Posterior vena cava (tissue), 2 donors: ENCODE measurements around the gene NID2. TPM values are rescaled to one million over a fixed set of nuclear protein-coding genes. Genes with fewer than 3 reads are reported as not detected.

ENCODE experiments used
- DNase-seq: peaks from one replicate; pipeline ENCODE4 v3.0.0-alpha.2; 2020; ENCODE audit warnings: low spot score
- intact Hi-C, 2 donors: fragments of 100-400 bp; cut with DNase I; formaldehyde crosslinking; loops; one replicate each; pipeline versions ENCODE4 v1.14.1 to v1.14.2; 2022 to 2023
- total RNA-seq, 2 donors: library from RNA; stranded (reverse); fragmentation: NEBNext Ultra II Directional; extraction: Animal tissue kit (Norgen Biotek cat#: 25700); gene quantifications; one replicate each; pipeline ENCODE4 v1.2.1, GENCODE V29; 2021
- donor health status: DM: yes; HTN: yes; CAD: no.
- donor health status: DM: yes; HTN: yes; CAD: no.

NID2 gene
- total RNA-seq, 2 donors from 2014 or later: 49.8 to 56.9 TPM

GRCh38 chr14:52060080-52060479 is 8.8 kb downstream of the NID2 start:
- intact Hi-C loops: no loop called here
- no peak for DNase-seq

- intact Hi-C loops: no loop called here
- no peak for DNase-seq
Observed at GRCh38 chr14:52059649-52060048, 9.2 kb downstream of the NID2 start.

DNA sequence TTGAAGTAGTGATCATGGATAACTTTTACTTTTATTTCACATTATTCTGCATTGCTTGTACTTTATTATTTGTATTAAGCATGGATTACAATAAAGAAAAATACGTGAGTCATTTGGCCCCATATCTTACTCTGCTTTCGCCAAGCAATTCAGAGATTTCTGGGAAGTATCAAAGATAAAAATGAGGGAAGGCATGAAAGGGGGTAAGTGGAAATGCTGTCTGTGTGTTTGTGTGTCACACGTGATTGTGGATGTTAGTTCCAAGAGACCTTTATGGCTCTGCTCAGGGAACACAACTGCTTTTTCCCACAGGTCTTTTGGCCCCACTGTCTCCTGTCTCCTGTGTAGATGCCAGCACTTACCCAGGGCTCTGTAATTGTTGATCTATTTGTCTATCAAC is 10.5 kb downstream of the NID2 start:
- no peak for DNase-seq
- intact Hi-C loops: no loop called here

- intact Hi-C loops: no loop called here
Observed at GRCh38 chr14:52055167-52055566, 13.7 kb downstream of the NID2 start.

GRCh38 chr14:52054678-52055077 is 14.2 kb downstream of the NID2 start:
- no peak for DNase-seq
- intact Hi-C loops: no loop called here

More at GRCh38 chr14:52055167-52055566, 13.7 kb downstream of the NID2 start:
- DNase-seq: no peak

DNA sequence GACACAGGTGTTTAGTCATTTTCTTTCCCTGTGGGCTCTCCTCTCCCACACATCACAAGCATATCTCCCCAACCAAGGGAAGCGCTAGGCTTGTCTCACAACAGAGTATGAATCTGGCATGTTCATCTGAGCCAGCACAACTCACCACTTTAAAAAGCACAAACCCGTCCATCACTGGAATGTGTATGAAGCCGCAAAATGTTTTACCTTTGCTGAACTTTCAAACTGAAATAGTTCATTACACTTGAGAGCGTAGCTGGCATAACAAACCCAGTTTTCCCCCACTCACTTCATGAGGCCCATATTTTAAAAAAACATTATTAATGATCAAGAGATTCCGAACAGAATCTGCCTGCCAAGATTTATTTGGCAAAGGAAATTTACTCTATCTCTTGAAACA is 15.8 kb downstream of the NID2 start:
- intact Hi-C loops: no loop called here

DNA sequence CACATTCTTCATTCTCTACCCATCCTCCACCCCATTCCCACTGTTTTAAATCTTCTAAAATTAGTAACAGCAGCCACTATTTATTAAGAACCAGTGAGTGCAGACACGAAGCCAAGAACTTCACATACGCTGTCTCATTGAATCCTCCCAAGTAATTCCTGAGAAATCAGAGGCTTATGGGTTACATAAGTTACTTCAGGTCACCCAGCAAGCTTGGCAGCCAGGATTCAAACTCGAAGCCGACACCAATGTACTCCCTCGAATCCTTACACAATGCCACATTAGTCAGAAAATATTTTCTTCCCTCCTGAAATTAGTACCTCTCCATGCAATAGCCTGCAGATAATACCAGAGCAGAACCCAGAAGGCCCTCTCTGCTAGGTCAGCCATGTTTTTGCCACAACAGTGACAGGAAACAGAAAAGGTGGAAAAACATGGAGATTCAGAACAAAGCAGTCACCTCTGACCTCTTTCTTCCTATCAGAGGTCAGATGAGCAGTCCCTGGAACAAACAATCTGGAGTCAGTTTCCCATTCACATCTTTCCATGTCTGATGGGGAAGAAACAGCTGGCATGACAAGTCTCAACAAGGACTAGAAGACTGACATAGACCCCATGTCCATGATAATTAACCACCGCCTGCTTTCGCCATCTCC is 16.4 kb downstream of the NID2 start:
- intact Hi-C loops: no loop called here
- DNase-seq: no peak

More for the DNA sequence above, 15.8 kb downstream of the NID2 start:
- DNase-seq: no peak

DNA sequence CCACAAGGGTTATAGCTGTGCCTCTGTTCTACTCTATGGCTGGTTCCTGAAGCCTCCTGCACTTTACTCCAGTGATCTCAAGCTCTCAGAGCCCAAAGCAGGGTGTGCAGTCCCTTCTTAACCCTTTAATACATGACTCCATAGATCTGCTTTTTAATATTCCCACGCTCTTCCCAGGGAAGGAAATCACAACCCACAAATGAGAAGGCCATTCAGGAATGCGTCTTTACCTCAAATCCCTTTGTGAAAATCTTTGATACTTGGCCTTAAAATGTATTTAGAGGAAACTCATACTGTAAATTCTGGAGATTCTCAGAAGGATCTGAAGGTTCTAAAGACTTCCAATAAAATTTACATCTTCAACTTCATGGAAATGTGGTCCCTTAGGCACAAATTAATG is 17.0 kb downstream of the NID2 start:
- DNase-seq: no peak
- intact Hi-C loops: no loop called here

GRCh38 chr14:52051251-52051650 is 17.6 kb downstream of the NID2 start:
- intact Hi-C loops: no loop called here
- DNase-seq: no peak

GRCh38 chr14:52049721-52050588 is 18.9 kb downstream of the NID2 start:
- intact Hi-C loops: no loop called here
- no peak for DNase-seq

GRCh38 chr14:52049271-52049670 is 19.6 kb downstream of the NID2 start:
- intact Hi-C loops: no loop called here
- DNase-seq: no peak

DNA sequence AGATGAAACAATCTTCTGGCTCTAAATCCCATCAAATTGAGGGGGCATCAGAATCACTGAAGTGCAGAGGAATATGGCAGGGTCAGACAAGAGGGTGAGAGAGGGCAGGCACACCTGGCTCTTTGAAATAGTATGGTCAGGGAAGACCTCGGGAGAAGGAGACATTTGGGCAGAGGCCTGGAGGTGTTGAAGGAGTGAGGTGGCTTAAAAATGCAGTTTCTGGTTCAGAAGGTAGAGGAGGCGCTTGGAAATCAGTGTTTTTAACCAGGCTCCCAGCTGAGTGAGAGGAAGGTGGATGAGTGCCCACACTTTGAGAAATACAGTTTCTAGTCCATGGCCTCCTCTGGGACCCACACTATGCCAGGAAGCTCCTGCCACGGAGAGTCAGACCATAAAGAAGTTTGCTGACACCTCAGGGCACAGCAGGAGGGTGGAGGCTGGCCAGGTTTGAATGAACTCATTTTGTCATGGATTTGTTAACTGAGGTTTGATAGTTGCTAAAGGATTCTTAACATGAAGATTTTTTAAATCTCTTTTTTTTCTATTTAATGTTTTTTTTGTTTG is 20.1 kb downstream of the NID2 start:
- intact Hi-C loops: no loop called here
- no peak for DNase-seq

- intact Hi-C loops: no loop called here
- DNase-seq: no peak
Observed at GRCh38 chr14:52048116-52048515, 20.7 kb downstream of the NID2 start.

DNA sequence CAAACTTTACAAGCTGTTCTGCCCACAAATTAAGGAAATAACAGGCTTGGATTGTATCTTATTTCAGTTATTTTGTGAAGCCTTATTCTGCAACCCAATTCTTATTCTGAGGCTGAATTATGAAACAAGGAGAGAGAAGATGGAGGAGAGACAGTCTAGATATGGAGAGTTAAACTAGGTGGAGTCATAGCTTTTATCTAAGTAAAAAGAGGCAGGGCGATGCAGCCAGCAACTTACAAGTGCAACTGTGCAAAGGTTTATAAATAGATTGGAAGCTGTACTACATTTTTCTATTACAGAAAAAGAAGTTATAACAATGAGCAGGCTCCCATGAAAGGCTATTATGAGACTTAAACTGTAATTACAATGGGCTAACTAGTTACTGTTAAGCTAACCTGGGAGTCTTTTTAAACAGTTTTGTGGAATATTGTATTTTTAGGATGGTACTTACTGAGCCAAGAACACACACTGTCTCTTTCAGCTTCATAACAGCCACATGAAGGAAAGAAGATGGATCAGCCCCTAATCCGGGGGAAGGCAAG is 22.4 kb downstream of the NID2 start:
- intact Hi-C loops: no loop called here
- DNase-seq: no peak

DNA sequence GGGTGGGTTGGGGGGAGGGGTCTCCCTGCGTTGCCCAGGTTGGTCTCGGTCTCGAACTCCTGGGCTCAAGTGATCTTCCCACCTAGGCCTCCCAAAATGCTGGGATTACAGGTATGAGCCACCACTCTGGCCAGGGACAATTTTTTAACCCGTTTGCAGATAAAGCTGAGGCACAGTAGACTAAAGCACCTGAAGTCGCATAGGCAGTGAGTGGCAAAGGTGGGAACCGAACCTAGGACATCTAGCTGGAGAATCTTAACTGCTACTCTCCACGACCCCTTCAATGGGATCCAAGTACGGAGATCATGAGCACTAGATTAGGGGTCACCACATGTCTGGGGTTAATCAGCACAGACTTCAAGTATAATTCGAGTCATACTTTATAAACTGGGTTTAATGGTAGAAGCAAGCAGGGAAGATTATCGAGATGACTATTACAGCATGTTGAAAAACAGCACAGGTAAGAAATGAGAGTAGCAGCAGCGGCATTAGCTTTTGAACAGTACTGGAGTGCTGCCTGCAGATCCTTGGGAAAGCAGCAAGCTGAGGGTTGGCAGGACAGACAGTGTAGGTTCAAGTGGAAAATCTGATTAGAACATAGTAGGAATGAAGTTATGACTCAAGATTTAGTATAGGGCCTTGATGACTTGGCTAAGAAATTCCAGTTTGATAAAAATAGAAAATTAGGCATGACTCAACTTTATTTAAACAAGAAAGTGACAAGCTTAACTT is 23.9 kb downstream of the NID2 start:
- no peak for DNase-seq
- intact Hi-C loops: no loop called here

DNA sequence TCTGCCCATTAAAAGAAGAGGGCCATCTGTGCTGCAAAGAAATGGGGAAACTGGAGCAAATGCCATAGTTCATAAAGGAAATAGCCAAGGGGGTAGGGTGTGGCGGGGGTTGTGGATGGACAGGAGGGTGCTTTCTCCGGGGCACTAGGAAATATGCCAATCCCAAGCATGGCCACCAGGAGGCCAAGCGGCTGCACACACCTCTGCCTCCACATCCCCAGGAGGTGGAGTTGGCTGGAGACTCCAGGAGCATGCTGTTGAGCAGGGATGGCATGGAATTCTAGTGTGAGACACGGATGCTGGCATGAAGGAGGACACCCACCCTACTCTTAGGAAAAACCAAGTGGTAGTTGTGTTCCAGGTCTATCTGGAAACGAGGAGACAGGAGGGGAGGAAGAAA is 25.2 kb downstream of the NID2 start:
- intact Hi-C loops: no loop called here
- DNase-seq: no peak

DNA sequence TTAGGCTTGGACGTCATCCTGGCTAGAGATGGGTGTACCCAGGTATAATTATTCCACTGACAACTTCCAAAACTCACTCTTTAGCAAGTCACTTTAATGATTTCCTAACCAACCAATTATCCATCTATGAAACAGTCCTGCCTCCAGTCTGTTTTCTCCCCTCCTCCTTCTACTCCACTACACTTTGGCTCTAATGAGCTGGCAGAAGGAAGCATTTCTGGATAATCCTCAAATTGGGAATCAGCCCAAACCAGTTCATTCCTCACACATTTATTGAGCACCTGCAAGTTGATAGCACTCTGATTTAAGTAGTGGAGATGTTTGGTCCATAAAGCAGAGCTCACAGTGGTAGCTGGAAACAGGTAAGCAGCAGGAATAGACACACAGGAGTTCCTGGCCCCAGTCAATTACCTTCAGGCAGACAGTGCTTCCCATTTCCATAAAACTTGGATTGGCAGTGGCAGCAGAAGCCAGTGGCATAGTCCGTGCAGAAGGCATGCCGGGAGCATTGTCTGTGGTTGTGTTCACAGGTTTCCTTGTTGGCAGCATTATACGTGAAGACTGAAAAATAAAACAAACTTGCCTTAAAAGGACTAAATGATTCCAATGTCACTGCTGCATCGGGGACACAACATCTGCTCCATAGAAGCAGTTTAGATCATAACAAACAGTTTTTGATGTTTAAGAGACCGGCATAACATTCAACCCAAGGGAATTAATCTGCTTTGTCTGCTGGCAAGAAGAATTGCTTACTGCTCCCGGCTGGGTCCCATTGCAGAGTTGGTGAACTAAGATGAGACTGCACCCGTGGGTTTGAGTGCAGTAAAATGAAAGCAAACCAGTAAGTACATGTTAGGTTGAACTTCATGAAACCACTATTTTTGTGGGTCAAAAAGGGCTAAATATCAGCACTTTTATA is 26.2 kb downstream of the NID2 start:
- intact Hi-C loops: no loop called here
- no peak for DNase-seq

- intact Hi-C loops: loop anchor here in 1 of 2 donors (1.0 kb wide), 1 partner anchor 48 kb away; no protein-coding TSS in a partner anchor
- DNase-seq: no peak
Observed at GRCh38 chr14:52040598-52040997, 28.3 kb downstream of the NID2 start.
